Loucy (cell line): ENCODE data around the gene NELFB.

Experiments
- EZH2phosphoT487 ChIP-seq: fragments of 200-600 bp; IDR thresholded peaks from 2 replicates; pipeline ENCODE4 v1.6.1; 2018; ENCODE audit warnings: antibody characterized with exemption, mild to moderate bottlenecking, moderate library complexity, borderline replicate concordance
- TF ChIP-seq, protein P1 (sequence below): fragments of 200-600 bp; sonication (generic); conservative IDR thresholded peaks from 2 replicates; pipeline ENCODE4 v1.5.1; 2014; ENCODE audit warnings: mild to moderate bottlenecking, antibody characterized with exemption, low read length

DNA sequence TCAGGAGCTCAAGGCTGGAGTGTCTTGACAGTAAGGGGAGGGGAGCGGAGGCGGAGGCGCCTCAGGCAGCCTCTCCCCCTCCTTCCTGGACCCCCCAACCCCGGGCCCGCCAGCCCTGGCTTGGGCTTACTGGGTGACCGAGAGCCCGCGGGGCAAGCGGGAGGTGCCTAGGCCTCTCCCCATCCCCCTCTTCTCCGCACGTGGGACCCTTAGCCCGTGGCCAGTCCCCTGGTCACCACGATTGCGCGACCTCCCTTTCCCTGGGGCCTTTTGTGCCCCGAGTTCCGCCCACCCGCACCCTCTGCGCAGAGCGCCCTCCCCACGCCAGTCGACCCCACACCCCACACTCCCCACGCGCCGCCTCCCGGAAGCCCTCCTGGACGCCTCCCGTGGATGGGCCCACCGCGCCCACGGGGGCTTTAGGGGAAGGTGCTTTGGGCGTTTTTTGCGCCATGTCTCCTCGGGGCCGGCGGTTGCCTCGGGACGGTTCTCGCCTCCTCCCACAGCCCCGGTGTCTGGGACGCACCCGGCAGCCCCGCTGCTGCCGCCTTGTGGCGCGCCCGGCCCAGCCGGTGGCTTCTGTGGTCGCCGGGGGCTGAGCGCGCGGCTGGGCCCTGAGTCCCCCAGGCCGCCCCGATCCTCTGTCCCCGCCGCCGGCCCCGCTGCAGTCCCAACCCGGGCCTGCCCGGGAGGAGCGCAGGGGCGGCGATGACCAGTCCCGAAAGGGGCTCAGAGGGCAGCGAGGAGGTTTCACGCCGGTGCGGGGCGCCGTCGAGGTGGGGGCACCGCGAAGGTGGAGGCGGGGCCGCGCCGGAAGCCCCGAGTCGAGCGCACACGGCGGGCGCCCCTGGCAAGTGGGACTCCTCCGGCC is 25.6 kb downstream of the NELFB start:
- TF ChIP-seq, protein P1, sequence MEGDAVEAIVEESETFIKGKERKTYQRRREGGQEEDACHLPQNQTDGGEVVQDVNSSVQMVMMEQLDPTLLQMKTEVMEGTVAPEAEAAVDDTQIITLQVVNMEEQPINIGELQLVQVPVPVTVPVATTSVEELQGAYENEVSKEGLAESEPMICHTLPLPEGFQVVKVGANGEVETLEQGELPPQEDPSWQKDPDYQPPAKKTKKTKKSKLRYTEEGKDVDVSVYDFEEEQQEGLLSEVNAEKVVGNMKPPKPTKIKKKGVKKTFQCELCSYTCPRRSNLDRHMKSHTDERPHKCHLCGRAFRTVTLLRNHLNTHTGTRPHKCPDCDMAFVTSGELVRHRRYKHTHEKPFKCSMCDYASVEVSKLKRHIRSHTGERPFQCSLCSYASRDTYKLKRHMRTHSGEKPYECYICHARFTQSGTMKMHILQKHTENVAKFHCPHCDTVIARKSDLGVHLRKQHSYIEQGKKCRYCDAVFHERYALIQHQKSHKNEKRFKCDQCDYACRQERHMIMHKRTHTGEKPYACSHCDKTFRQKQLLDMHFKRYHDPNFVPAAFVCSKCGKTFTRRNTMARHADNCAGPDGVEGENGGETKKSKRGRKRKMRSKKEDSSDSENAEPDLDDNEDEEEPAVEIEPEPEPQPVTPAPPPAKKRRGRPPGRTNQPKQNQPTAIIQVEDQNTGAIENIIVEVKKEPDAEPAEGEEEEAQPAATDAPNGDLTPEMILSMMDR = no peak
- no peak for TF ChIP-seq EZH2phosphoT487
